Measurements from ENCODE around the gene TNS1. TPM values are rescaled to one million over a fixed set of nuclear protein-coding genes. Genes with fewer than 3 reads are reported as not detected.

The TNS1 gene
- total RNA-seq, 1 donor from 2014 or later, result 828 TPM

- Histone ChIP-seq H3K36me3 (peaks cover 77% of the 10 kb centered on the region), H3K4me3 (no peak overlapping the region), H3K27me3 (ENCODE audit: low read depth) (no peaks in the 10 kb centered on the region), H3K9me3 (replicated peaks) (peaks cover 15% of the 10 kb centered on the region), H3K4me1 (peaks cover 99% of the 10 kb centered on the region), H3K27ac (replicated peaks) (peak overlapping the region; percentile 95)
- DNase-seq, result no peak
- intact Hi-C loops (cut with micrococcal nuclease), result no loop called here
- TF ChIP-seq CTCF (IDR thresholded peaks at IDR 0.05; ENCODE audit: borderline replicate concordance), result no peak
Measured at GRCh38 chr2:217847552-217848350, 155.0 kb downstream of the TNS1 start.

GRCh38 chr2:217847115-217847514 lies 155.7 kb downstream of the TNS1 start:
- no peaks in the 10 kb centered on the region for H3K27me3 ChIP-seq (ENCODE audit: low read depth)
- intact Hi-C loops (cut with micrococcal nuclease), result no loop called here
- H3K27ac ChIP-seq (replicated peaks), result peak overlapping the region; percentile 95
- DNase-seq, result no peak
- no peak for TF ChIP-seq CTCF (IDR thresholded peaks at IDR 0.05; ENCODE audit: borderline replicate concordance)
- no peak overlapping the region for H3K4me3 ChIP-seq
- peaks cover 99% of the 10 kb centered on the region for H3K4me1 ChIP-seq
- H3K36me3 ChIP-seq, result peaks cover 77% of the 10 kb centered on the region
- H3K9me3 ChIP-seq (replicated peaks), result peaks cover 15% of the 10 kb centered on the region

- Histone ChIP-seq H3K4me1 (peaks cover 99% of the 10 kb centered on the region), H3K36me3 (peaks cover 79% of the 10 kb centered on the region), H3K27ac (replicated peaks) (peak overlapping the region; percentile 95), H3K27me3 (ENCODE audit: low read depth) (no peaks in the 10 kb centered on the region), H3K4me3 (no peak overlapping the region), H3K9me3 (replicated peaks) (peaks cover 15% of the 10 kb centered on the region)
- TF ChIP-seq CTCF (IDR thresholded peaks at IDR 0.05; ENCODE audit: borderline replicate concordance), result no peak
- DNase-seq, result peak; percentile 58
- intact Hi-C loops (cut with micrococcal nuclease), result no loop called here
Measured at GRCh38 chr2:217846321-217846743, 156.5 kb downstream of the TNS1 start.

GRCh38 chr2:217845301-217845700 lies 157.5 kb downstream of the TNS1 start:
- intact Hi-C loops (cut with micrococcal nuclease), result no loop called here
- Histone ChIP-seq H3K27ac (replicated peaks) (peak overlapping the region; percentile 95), H3K4me3 (no peak overlapping the region), H3K9me3 (replicated peaks) (peaks cover 15% of the 10 kb centered on the region), H3K36me3 (peaks cover 80% of the 10 kb centered on the region), H3K4me1 (peaks cover 99% of the 10 kb centered on the region), H3K27me3 (ENCODE audit: low read depth) (no peaks in the 10 kb centered on the region)
- no peak for DNase-seq
- no peak for TF ChIP-seq CTCF (IDR thresholded peaks at IDR 0.05; ENCODE audit: borderline replicate concordance)

GRCh38 chr2:217844696-217845095 lies 158.1 kb downstream of the TNS1 start:
- no peaks in the 10 kb centered on the region for H3K27me3 ChIP-seq (ENCODE audit: low read depth)
- peak overlapping the region; percentile 3 for H3K4me3 ChIP-seq
- no peak for TF ChIP-seq CTCF (IDR thresholded peaks at IDR 0.05; ENCODE audit: borderline replicate concordance)
- H3K27ac ChIP-seq (replicated peaks), result peak overlapping the region; percentile 95
- peaks cover 75% of the 10 kb centered on the region for H3K36me3 ChIP-seq
- H3K9me3 ChIP-seq (replicated peaks), result peaks cover 15% of the 10 kb centered on the region
- no peak for DNase-seq
- intact Hi-C loops (cut with micrococcal nuclease), result no loop called here
- H3K4me1 ChIP-seq, result peaks cover 99% of the 10 kb centered on the region
